IPS DF 6.9 (cell line): ENCODE measurements around the gene OR4A47.
"Not testable (repeated sequence)": the region's sequence is repeated elsewhere in the genome, so short reads cannot be mapped to it uniquely, and the experiment has no call there.

Source experiments
- DNase-seq: peaks from one replicate; pipeline ENCODE4 v3.0.0-alpha.2; 2013; ENCODE audit warnings: low read depth, low spot score
- H3K27ac ChIP-seq: one replicate; pipeline ENCODE4 v1.5.1; 2013; ENCODE audit warnings: low read length, control low read depth
- H3K27me3 ChIP-seq: 2 replicates; pipeline ENCODE4 v1.6.1; 2013; ENCODE audit warnings: mild to moderate bottlenecking, low read length; ENCODE audit not compliant: control insufficient read depth, insufficient read depth
- H3K36me3 ChIP-seq: 2 replicates; pipeline ENCODE4 v1.6.1; 2013; ENCODE audit warnings: low read length; ENCODE audit not compliant: control insufficient read depth, insufficient read depth
- H3K4me1 ChIP-seq: 2 replicates; pipeline ENCODE4 v1.6.1; 2013; ENCODE audit warnings: low read length; ENCODE audit not compliant: control insufficient read depth, insufficient read depth
- H3K4me3 ChIP-seq: 2 replicates; pipeline ENCODE4 v1.5.1; 2013; ENCODE audit warnings: mild to moderate bottlenecking, low read length
- H3K9me3 ChIP-seq: 2 replicates; pipeline ENCODE4 v1.6.1; 2013; ENCODE audit warnings: low read length, inconsistent platforms; ENCODE audit not compliant: control insufficient read depth, insufficient read depth
- WGBS: extraction: QIAGEN DNeasy Blood & Tissue Kit; methylation state at CpG from one replicate; pipeline ENCODE4 v1.1.7; 2013; ENCODE audit warnings: mixed read lengths, missing lambda C conversion rate; ENCODE audit not compliant: insufficient read length, insufficient coverage; 5-methylcytosine and 5-hydroxymethylcytosine counted together

OR4A47 gene

GRCh38 chr11:48488493-48488892, at the start of gene OR4A47:
Gene OR4A47 (plus strand): TSS chr11:48488793. CDS start chr11:48488793, 0 bp downstream.
- not testable (repeated sequence) for H3K9me3 ChIP-seq

GRCh38 chr11:48455909-48456308, 32.7 kb upstream of the OR4A47 start:
- H3K27ac ChIP-seq, H3K9me3 ChIP-seq, H3K4me3 ChIP-seq, H3K27me3 ChIP-seq, H3K36me3 ChIP-seq, H3K4me1 ChIP-seq, DNase-seq: not testable (repeated sequence)
- WGBS: no CpG with 5 or more reads among the region's 3 CpGs

More at GRCh38 chr11:48488493-48488892, at the start of gene OR4A47:
- not testable (repeated sequence) for H3K4me3 ChIP-seq, H3K36me3 ChIP-seq, DNase-seq, H3K27ac ChIP-seq, H3K4me1 ChIP-seq, H3K27me3 ChIP-seq

- DNase-seq, H3K36me3 ChIP-seq, H3K27ac ChIP-seq, H3K9me3 ChIP-seq, H3K4me1 ChIP-seq, H3K27me3 ChIP-seq, H3K4me3 ChIP-seq: not testable (repeated sequence)
- WGBS: no CpG with 5 or more reads among the region's 2 CpGs
Observed at GRCh38 chr11:48473966-48474365, 14.6 kb upstream of the OR4A47 start.

GRCh38 chr11:48474703-48475102, 13.9 kb upstream of the OR4A47 start:
- not testable (repeated sequence) for H3K27me3 ChIP-seq, H3K27ac ChIP-seq, H3K9me3 ChIP-seq, H3K36me3 ChIP-seq, H3K4me1 ChIP-seq, DNase-seq, H3K4me3 ChIP-seq
- WGBS: no CpG with 5 or more reads among the region's 6 CpGs

- H3K27ac ChIP-seq, H3K27me3 ChIP-seq, H3K9me3 ChIP-seq, H3K36me3 ChIP-seq, H3K4me3 ChIP-seq, DNase-seq, H3K4me1 ChIP-seq: not testable (repeated sequence)
Observed at GRCh38 chr11:48506169-48506568, 17.6 kb downstream of the OR4A47 start.

- DNase-seq: no peak
- Histone ChIP-seq H3K27ac (no peak overlapping the region), H3K4me1 (no peaks in the 10 kb centered on the region), H3K4me3 (no peak overlapping the region), H3K9me3 (peaks cover 4% of the 10 kb centered on the region), H3K36me3 (no peaks in the 10 kb centered on the region), H3K27me3 (no peaks in the 10 kb centered on the region)
- WGBS: no CpG with 5 or more reads among the region's 2 CpGs
Observed at GRCh38 chr11:48538991-48539390, 50.4 kb downstream of the OR4A47 start.
